WTC11 (cell line): ENCODE measurements around the gene CLEC4C. TPM values are rescaled to one million over a fixed set of nuclear protein-coding genes. Genes with fewer than 3 reads are reported as not detected.

Source experiments
- ATAC-seq: fragments of 200-7000 bp; cut with Tn5 transposase; 2 replicates; pipeline ENCODE4 v1.10.0; 2021; ENCODE audit warnings: mild to moderate bottlenecking, moderate library complexity
- CTCF ChIA-PET: fragments of 300-600 bp; sonication (Branson Sonifier 250); formaldehyde crosslinking; loops from one replicate; lab custom pipeline; 2021; ENCODE audit warnings: antibody characterized with exemption; lab: Charles Lee
- POLR2A ChIA-PET: fragments of 350-600 bp; sonication (Branson Sonifier 250); formaldehyde crosslinking; loops from one replicate; lab custom pipeline; 2021; ENCODE audit warnings: antibody characterized with exemption; lab: Charles Lee
- DNase-seq: peaks from one replicate; pipeline ENCODE4 v3.0.0; 2021; ENCODE audit warnings: low spot score
- H3K27ac Mint-ChIP-seq: 2 replicates; pipeline ENCODE4 v1.8.0; 2021; ENCODE audit warnings: mixed read lengths
- H3K27me3 Mint-ChIP-seq: 2 replicates; pipeline ENCODE4 v1.8.0; 2021; ENCODE audit warnings: low read depth, mild to moderate bottlenecking, moderate library complexity, mixed read lengths
- H3K36me3 Mint-ChIP-seq: 2 replicates; pipeline ENCODE4 v1.8.0; 2021; ENCODE audit warnings: mixed read lengths
- H3K4me1 Mint-ChIP-seq: 2 replicates; pipeline ENCODE4 v1.8.0; 2022; ENCODE audit warnings: mixed read lengths
- H3K4me3 Mint-ChIP-seq: 2 replicates; pipeline ENCODE4 v1.8.0; 2021; ENCODE audit warnings: mild to moderate bottlenecking, moderate library complexity, mixed read lengths
- H3K9me3 Mint-ChIP-seq: 2 replicates; pipeline ENCODE4 v1.8.0; 2021; ENCODE audit warnings: mixed read lengths
- CREB1 ChIP-seq: sonication (generic); formaldehyde crosslinking; IDR thresholded peaks from 2 replicates; pipeline ENCODE4 v1.8.0; 2023; ENCODE audit warnings: mild to moderate bottlenecking, missing genetic modification reagents
- EMX1 ChIP-seq: fragments of 250-450 bp; sonication (Bioruptor Pico); IDR thresholded peaks from 2 replicates; pipeline ENCODE4 v1.8.0; 2021; ENCODE audit warnings: mild to moderate bottlenecking
- ESRRA ChIP-seq: sonication (generic); formaldehyde crosslinking; IDR thresholded peaks from 2 replicates; pipeline ENCODE4 v1.8.1; 2022; ENCODE audit warnings: mild to moderate bottlenecking, missing genetic modification reagents, borderline replicate concordance
- FOXK1 ChIP-seq: sonication (generic); formaldehyde crosslinking; IDR thresholded peaks from 2 replicates; pipeline ENCODE4 v1.8.0; 2022; ENCODE audit warnings: mild to moderate bottlenecking, moderate library complexity, missing genetic modification reagents
- GTF2I ChIP-seq: fragments of 250-450 bp; sonication (Bioruptor Pico); conservative IDR thresholded peaks from 2 replicates; pipeline ENCODE4 v1.4.0; 2021; ENCODE audit warnings: mild to moderate bottlenecking
- JAZF1 ChIP-seq: fragments of 250-450 bp; sonication (Bioruptor Pico); IDR thresholded peaks from 2 replicates; pipeline ENCODE4 v1.9.0; 2021; ENCODE audit warnings: moderate library complexity, mild to moderate bottlenecking, inconsistent platforms
- NR1H2 ChIP-seq: sonication (generic); formaldehyde crosslinking; IDR thresholded peaks from 2 replicates; pipeline ENCODE4 v1.9.0; 2021; ENCODE audit warnings: mild to moderate bottlenecking, moderate library complexity, missing genetic modification reagents
- NR2C2 ChIP-seq: sonication (generic); formaldehyde crosslinking; IDR thresholded peaks from 2 replicates; pipeline ENCODE4 v1.8.0; 2022; ENCODE audit warnings: mild to moderate bottlenecking, missing genetic modification reagents
- NR3C1 ChIP-seq: sonication (generic); formaldehyde crosslinking; conservative IDR thresholded peaks from 2 replicates; pipeline ENCODE4 v1.8.1; 2023; ENCODE audit warnings: low read depth, mild to moderate bottlenecking, missing genetic modification reagents
- OVOL2 ChIP-seq: fragments of 250-450 bp; sonication (Bioruptor Pico); IDR thresholded peaks from 2 replicates; pipeline ENCODE4 v1.9.0; 2021; ENCODE audit warnings: mild to moderate bottlenecking, borderline replicate concordance
- RORB ChIP-seq: fragments of 250-450 bp; sonication (Bioruptor Pico); IDR thresholded peaks from 2 replicates; pipeline ENCODE4 v1.9.0; 2021; ENCODE audit warnings: mild to moderate bottlenecking
- TEAD1 ChIP-seq: sonication (generic); formaldehyde crosslinking; IDR thresholded peaks from 2 replicates; pipeline ENCODE4 v1.8.0; 2022; ENCODE audit warnings: mild to moderate bottlenecking, missing genetic modification reagents
- ZNF317 ChIP-seq: sonication (generic); formaldehyde crosslinking; IDR thresholded peaks from 2 replicates; pipeline ENCODE4 v1.8.1; 2023; ENCODE audit warnings: low read depth, mild to moderate bottlenecking, moderate library complexity, missing genetic modification reagents, borderline replicate concordance
- total RNA-seq: library from RNA; stranded (reverse); gene quantifications from 3 replicates; pipeline ENCODE4 v1.2.3, GENCODE V29; 2021
- TF ChIP-seq, protein P1 (sequence below): sonication (generic); formaldehyde crosslinking; IDR thresholded peaks from 2 replicates; pipeline ENCODE4 v1.8.0; 2022; ENCODE audit warnings: missing genetic modification reagents
- TF ChIP-seq, protein P2 (sequence below): sonication (generic); formaldehyde crosslinking; conservative IDR thresholded peaks from 2 replicates; pipeline ENCODE4 v1.8.1; 2022; ENCODE audit warnings: mild to moderate bottlenecking, missing genetic modification reagents
- TF ChIP-seq, protein P3 (sequence below): sonication (generic); formaldehyde crosslinking; IDR thresholded peaks from 2 replicates; pipeline ENCODE4 v1.8.0; 2023; ENCODE audit warnings: missing genetic modification reagents, mild to moderate bottlenecking, borderline replicate concordance
- TF ChIP-seq, protein P4 (sequence below): fragments of 250-450 bp; sonication (Bioruptor Pico); IDR thresholded peaks from 2 replicates; pipeline ENCODE4 v1.9.0; 2021; ENCODE audit warnings: mild to moderate bottlenecking
- TF ChIP-seq, protein P5 (sequence below): fragments of 250-450 bp; sonication (Bioruptor Pico); IDR thresholded peaks from 2 replicates; pipeline ENCODE4 v1.8.0; 2021; ENCODE audit warnings: mild to moderate bottlenecking
- TF ChIP-seq, protein P6 (sequence below): sonication (generic); formaldehyde crosslinking; IDR thresholded peaks from 2 replicates; pipeline ENCODE4 v1.8.1; 2022; ENCODE audit warnings: missing genetic modification reagents, borderline replicate concordance

Gene CLEC4C
- total RNA-seq, 1 experiment from 2014 or later: 0.50 TPM

DNA sequence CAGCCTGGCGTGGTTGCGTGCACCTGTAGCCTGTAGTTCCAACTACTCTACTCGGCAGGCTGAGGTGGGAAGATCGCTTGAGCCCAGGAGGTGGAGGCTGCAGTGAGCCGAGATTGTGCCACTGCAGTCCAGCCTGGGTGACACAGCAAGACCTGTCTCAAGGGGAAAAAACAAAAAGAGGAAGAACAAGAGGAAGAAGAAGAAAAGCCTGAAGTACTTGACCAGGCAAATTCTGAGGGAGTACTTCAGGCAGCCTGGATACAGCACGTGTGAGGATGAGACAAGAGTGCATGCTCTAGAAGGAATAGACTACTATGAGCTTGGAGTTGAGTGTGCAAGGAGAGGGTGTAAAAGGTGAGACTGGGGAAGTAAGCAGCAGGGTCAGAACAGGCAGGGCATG is 53.4 kb downstream of the CLEC4C start:
- H3K27ac Mint-ChIP-seq: peak overlapping the region; percentile 91
- no peaks in the 10 kb centered on the region for H3K9me3 Mint-ChIP-seq
- peaks cover 47% of the 10 kb centered on the region for H3K4me1 Mint-ChIP-seq
- no peaks in the 10 kb centered on the region for H3K27me3 Mint-ChIP-seq
- ATAC-seq: peak; percentile 13; the same call in 1 of the 2 replicates
- CTCF ChIA-PET: interaction anchor here (0.6 to 0.7 kb wide), 4 partner anchors 17 to 95 kb away, joined by 3 to 6 read pairs (median 4); partner anchors contain the start of gene NANOG
- H3K36me3 Mint-ChIP-seq: peaks cover 18% of the 10 kb centered on the region
- peak overlapping the region; percentile 36 for H3K4me3 Mint-ChIP-seq
- TF ChIP-seq NR1H2 (no peak), NR3C1 (CRISPR knock-in tag) (no peak), RORB (CRISPR knock-in tag) (no peak), OVOL2 (CRISPR knock-in tag) (no peak), EMX1 (no peak)
- TF ChIP-seq, protein P1, sequence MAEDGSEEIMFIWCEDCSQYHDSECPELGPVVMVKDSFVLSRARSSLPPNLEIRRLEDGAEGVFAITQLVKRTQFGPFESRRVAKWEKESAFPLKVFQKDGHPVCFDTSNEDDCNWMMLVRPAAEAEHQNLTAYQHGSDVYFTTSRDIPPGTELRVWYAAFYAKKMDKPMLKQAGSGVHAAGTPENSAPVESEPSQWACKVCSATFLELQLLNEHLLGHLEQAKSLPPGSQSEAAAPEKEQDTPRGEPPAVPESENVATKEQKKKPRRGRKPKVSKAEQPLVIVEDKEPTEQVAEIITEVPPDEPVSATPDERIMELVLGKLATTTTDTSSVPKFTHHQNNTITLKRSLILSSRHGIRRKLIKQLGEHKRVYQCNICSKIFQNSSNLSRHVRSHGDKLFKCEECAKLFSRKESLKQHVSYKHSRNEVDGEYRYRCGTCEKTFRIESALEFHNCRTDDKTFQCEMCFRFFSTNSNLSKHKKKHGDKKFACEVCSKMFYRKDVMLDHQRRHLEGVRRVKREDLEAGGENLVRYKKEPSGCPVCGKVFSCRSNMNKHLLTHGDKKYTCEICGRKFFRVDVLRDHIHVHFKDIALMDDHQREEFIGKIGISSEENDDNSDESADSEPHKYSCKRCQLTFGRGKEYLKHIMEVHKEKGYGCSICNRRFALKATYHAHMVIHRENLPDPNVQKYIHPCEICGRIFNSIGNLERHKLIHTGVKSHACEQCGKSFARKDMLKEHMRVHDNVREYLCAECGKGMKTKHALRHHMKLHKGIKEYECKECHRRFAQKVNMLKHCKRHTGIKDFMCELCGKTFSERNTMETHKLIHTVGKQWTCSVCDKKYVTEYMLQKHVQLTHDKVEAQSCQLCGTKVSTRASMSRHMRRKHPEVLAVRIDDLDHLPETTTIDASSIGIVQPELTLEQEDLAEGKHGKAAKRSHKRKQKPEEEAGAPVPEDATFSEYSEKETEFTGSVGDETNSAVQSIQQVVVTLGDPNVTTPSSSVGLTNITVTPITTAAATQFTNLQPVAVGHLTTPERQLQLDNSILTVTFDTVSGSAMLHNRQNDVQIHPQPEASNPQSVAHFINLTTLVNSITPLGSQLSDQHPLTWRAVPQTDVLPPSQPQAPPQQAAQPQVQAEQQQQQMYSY (CRISPR knock-in tag): no peak
- POLR2A ChIA-PET: interaction anchor here (0.5 kb wide), 1 partner anchor 214 kb away, joined by 3 read pairs; no protein-coding TSS in a partner anchor
- no peak for DNase-seq

DNA sequence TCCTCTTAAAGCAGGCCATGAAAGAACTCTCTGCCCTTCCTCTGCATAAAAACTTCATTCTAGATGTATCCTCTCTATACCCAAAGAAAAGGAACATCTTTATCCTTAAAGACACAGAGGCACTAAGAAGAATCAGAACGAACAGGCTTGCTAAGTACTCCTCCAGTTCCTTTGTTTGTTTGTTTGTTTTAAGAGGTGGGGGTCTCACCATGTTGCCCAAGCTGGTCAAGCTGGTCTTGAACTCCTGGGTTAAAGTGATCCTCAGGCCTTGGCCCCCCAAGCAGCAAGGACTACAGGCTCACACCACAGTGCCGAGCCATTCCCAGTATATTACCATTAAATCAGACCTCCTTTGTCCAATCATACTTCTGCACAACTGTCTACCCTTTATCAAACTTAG is 65.6 kb downstream of the CLEC4C start:
- POLR2A ChIA-PET: no interaction called here
- no peak overlapping the region for H3K4me3 Mint-ChIP-seq
- H3K27me3 Mint-ChIP-seq: no peaks in the 10 kb centered on the region
- peak overlapping the region; percentile 90 for H3K27ac Mint-ChIP-seq
- ATAC-seq (peak; percentile 45), DNase-seq (no peak)
- CTCF ChIA-PET: no interaction called here
- peaks cover 4% of the 10 kb centered on the region for H3K9me3 Mint-ChIP-seq
- H3K4me1 Mint-ChIP-seq: peaks cover 34% of the 10 kb centered on the region
- TF ChIP-seq FOXK1 (CRISPR knock-in tag) (no peak), ESRRA (CRISPR knock-in tag) (no peak), CREB1 (no peak), JAZF1 (CRISPR knock-in tag) (no peak), NR2C2 (CRISPR knock-in tag) (no peak), EMX1 (no peak), ZNF317 (CRISPR knock-in tag) (no peak), GTF2I (CRISPR knock-in tag) (no peak), TEAD1 (CRISPR knock-in tag) (no peak)
- TF ChIP-seq, protein P2, sequence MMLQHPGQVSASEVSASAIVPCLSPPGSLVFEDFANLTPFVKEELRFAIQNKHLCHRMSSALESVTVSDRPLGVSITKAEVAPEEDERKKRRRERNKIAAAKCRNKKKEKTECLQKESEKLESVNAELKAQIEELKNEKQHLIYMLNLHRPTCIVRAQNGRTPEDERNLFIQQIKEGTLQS: no peak
- TF ChIP-seq, protein P3, sequence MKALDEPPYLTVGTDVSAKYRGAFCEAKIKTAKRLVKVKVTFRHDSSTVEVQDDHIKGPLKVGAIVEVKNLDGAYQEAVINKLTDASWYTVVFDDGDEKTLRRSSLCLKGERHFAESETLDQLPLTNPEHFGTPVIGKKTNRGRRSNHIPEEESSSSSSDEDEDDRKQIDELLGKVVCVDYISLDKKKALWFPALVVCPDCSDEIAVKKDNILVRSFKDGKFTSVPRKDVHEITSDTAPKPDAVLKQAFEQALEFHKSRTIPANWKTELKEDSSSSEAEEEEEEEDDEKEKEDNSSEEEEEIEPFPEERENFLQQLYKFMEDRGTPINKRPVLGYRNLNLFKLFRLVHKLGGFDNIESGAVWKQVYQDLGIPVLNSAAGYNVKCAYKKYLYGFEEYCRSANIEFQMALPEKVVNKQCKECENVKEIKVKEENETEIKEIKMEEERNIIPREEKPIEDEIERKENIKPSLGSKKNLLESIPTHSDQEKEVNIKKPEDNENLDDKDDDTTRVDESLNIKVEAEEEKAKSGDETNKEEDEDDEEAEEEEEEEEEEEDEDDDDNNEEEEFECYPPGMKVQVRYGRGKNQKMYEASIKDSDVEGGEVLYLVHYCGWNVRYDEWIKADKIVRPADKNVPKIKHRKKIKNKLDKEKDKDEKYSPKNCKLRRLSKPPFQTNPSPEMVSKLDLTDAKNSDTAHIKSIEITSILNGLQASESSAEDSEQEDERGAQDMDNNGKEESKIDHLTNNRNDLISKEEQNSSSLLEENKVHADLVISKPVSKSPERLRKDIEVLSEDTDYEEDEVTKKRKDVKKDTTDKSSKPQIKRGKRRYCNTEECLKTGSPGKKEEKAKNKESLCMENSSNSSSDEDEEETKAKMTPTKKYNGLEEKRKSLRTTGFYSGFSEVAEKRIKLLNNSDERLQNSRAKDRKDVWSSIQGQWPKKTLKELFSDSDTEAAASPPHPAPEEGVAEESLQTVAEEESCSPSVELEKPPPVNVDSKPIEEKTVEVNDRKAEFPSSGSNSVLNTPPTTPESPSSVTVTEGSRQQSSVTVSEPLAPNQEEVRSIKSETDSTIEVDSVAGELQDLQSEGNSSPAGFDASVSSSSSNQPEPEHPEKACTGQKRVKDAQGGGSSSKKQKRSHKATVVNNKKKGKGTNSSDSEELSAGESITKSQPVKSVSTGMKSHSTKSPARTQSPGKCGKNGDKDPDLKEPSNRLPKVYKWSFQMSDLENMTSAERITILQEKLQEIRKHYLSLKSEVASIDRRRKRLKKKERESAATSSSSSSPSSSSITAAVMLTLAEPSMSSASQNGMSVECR (CRISPR knock-in tag): no peak
- TF ChIP-seq, protein P4, sequence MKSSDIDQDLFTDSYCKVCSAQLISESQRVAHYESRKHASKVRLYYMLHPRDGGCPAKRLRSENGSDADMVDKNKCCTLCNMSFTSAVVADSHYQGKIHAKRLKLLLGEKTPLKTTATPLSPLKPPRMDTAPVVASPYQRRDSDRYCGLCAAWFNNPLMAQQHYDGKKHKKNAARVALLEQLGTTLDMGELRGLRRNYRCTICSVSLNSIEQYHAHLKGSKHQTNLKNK (CRISPR knock-in tag): no peak
- TF ChIP-seq, protein P5, sequence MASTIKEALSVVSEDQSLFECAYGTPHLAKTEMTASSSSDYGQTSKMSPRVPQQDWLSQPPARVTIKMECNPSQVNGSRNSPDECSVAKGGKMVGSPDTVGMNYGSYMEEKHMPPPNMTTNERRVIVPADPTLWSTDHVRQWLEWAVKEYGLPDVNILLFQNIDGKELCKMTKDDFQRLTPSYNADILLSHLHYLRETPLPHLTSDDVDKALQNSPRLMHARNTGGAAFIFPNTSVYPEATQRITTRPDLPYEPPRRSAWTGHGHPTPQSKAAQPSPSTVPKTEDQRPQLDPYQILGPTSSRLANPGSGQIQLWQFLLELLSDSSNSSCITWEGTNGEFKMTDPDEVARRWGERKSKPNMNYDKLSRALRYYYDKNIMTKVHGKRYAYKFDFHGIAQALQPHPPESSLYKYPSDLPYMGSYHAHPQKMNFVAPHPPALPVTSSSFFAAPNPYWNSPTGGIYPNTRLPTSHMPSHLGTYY: no peak
- TF ChIP-seq, protein P6, sequence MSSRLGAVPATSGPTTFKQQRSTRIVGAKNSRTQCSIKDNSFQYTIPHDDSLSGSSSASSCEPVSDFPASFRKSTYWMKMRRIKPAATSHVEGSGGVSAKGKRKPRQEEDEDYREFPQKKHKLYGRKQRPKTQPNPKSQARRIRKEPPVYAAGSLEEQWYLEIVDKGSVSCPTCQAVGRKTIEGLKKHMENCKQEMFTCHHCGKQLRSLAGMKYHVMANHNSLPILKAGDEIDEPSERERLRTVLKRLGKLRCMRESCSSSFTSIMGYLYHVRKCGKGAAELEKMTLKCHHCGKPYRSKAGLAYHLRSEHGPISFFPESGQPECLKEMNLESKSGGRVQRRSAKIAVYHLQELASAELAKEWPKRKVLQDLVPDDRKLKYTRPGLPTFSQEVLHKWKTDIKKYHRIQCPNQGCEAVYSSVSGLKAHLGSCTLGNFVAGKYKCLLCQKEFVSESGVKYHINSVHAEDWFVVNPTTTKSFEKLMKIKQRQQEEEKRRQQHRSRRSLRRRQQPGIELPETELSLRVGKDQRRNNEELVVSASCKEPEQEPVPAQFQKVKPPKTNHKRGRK (CRISPR knock-in tag): no peak
- TF ChIP-seq, protein P1 (CRISPR knock-in tag): no peak
- TF ChIP-seq, all 79 proteins: peak for 0
- H3K36me3 Mint-ChIP-seq: no peaks in the 10 kb centered on the region; the same call in 1 of the 2 replicates
